Diencephalon (tissue), 1 donor: ENCODE data around the gene CDC25A. TPM values are rescaled to one million over a fixed set of nuclear protein-coding genes. Genes with fewer than 3 reads are reported as not detected.
A peak's percentile ranks its signal among the peaks of the same experiment; 100 is the strongest.

Experiments used
- small RNA-seq: library from RNA; depleted of rRNA; stranded (forward); fragments of <200 nt; gene quantifications from one replicate; pipeline ENCODE3, GENCODE V24; 2014
- total RNA-seq: library from RNA; depleted of rRNA; stranded (reverse); fragments of >200 nt; gene quantifications from one replicate; pipeline ENCODE4 v1.2.3, GENCODE V29; 2014

Gene CDC25A
- 10.8 TPM for total RNA-seq

DNA sequence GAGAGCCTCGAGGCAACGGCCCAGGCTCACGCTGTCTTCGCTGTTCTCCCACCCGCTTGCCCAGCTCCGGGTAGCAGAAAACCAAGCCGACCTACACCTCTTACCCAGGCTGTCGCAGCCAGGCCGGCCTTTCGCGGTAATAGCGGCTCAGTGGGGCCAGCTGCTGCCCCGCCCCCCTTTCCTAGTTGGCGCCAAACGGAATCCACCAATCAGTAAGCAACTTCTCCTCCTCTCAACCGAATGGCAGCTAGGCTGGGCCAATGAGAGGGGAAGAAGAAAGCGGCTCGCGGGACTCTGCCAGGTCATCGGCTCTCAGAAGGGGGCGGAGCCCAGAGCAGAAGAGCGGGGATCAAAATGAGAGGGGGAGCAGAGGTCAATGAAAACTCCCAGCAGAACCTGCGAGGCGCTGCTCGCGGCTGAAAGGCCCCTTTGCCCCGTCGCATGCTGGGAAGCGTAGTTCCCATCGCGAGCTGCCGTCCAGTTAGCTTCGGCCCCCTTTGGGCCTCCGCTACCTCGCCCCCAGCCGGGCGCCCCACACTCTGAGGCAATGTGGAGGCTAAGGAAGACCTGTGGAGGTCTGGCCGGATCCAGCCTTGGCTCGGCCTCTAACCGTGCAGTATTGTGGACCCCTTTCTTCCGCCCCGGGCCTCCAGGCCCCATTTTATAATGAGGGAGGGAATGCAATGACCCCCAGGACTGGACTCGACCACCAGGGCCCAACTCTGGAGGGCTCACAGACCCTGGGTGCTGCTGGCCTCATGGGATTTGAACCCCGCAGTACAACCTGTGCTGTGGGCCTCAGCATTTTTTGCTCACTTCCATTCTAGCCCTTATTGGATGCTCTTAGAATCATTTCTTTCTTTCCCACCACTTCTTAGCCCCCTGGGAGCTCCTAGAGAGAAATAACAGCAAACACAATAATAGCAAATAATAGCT is at the start of gene CDC25A:
Gene CDC25A (minus strand): TSS at position 152 of the 936 bp plus-strand sequence. CDS start 470 bp downstream, outside the sequence.

DNA sequence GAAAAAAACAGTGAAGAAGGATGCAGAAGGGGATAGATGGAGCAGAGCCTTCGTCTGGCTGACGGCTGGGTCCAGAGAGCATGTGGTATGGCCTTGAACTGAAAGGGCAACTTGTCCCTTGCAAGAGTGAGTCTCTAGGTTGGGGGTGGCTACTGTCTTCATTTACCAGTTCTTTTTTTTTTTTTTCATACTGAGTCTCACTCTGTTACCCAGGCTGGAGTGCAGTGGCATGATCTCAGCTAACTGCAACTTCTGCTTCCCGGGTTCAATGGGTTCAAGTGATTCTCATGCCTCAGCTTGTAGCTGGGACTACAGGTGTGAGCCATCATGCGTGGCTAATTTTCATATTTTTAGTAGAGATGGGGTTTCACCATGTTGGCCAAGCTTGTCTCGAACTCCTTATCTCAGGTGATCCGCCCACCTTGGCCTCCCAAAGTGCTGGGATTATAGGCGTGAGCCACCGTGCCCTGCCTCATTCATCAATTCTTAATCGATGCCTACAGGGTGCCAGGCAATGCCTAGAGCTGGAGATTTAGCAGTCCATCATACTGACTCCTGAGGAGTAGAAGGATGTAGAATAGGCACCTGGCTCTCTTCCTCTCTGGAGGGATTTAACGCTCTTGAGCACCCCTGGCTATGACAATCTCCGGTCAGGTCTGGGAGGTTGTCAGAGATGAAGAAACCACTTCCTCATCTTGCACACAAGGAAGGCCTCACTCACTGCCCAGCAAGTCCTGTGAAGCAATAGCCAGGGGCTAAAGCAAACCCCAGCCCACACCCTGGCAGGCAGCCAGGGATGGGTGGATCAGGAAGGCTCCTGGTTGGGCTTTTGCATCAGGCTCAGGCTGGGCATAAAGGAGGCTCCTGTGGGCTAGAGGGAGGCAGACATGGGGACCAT is 34.6 kb upstream of the CDC25A start, which contains the start of gene CAMP:
Gene CAMP (plus strand): TSS at position 880 of the 898 bp plus-strand sequence. CDS start 17 bp downstream, at position 897.

Small RNA genes lying within 50 kb of the gene (small RNA-seq; reads per million reads assigned to genes)
- gene MIR4443 = 1.0 reads per million, percentile 77 among the genes with 10 or more reads in this experiment
- 0.08 reads per million for gene NDUFB1P1
- not detected for gene RNU7-128P
- not detected for gene SNRPFP4

Other genes with a start within 250 kb of the CDC25A start
- 336 TPM for gene MAP4, start 172.0 kb downstream of the CDC25A start, total RNA-seq
- gene CAMP, start 35.1 kb upstream of the CDC25A start, total RNA-seq = not detected
- gene ZNF589, start 52.7 kb upstream of the CDC25A start, total RNA-seq = 16.4 TPM
- 24.0 TPM for gene NME6, start 113.0 kb upstream of the CDC25A start, total RNA-seq
- gene SPINK8, start 145.2 kb upstream of the CDC25A start, total RNA-seq = not detected
- 1.8 TPM for gene FBXW12, start 183.8 kb upstream of the CDC25A start, total RNA-seq
- 89.0 TPM for gene PLXNB1, start 241.7 kb upstream of the CDC25A start, total RNA-seq